Naive B cell (primary cell): ENCODE measurements around the gene WIPF3. TPM values are rescaled to one million over a fixed set of nuclear protein-coding genes. Genes with fewer than 3 reads are reported as not detected.

Experiments
- ATAC-seq, 2 donors: fragments of 150-1000 bp; cut with Tn5 transposase; 2 replicates each; pipeline ENCODE4 v1.10.0; 2021; ENCODE audit warnings: low read depth in 2 of 2, mild to moderate bottlenecking in 2 of 2, moderate library complexity in 2 of 2
- DNase-seq: peaks from one replicate; pipeline ENCODE4 v3.0.0; 2022
- H3K27ac Mint-ChIP-seq, 6 donors: one replicate each; pipeline ENCODE4 v1.8.0; 2020 to 2022; ENCODE audit warnings: mild to moderate bottlenecking in 6 of 6, mixed read lengths in 6 of 6, moderate library complexity in 5 of 6, inconsistent platforms in 2 of 6
- H3K27me3 Mint-ChIP-seq, 3 donors: one replicate each; pipeline ENCODE4 v1.8.0; 2021 to 2022; ENCODE audit warnings: mixed read lengths in 3 of 3, mild to moderate bottlenecking in 1 of 3
- H3K36me3 Mint-ChIP-seq, 2 donors: one replicate each; pipeline ENCODE4 v1.8.0; 2020 to 2022; ENCODE audit warnings: mixed read lengths in 2 of 2, inconsistent platforms in 1 of 2, mild to moderate bottlenecking in 1 of 2
- H3K4me1 Mint-ChIP-seq, 3 donors: one replicate each; pipeline ENCODE4 v1.8.0; 2020 to 2022; ENCODE audit warnings: mixed read lengths in 3 of 3, inconsistent platforms in 1 of 3, mild to moderate bottlenecking in 1 of 3, moderate library complexity in 1 of 3
- H3K4me3 Mint-ChIP-seq, 8 donors: one replicate each; pipeline ENCODE4 v1.8.0; 2020 to 2022; ENCODE audit warnings: mild to moderate bottlenecking in 8 of 8, mixed read lengths in 8 of 8, moderate library complexity in 8 of 8, inconsistent platforms in 2 of 8
- H3K9me3 Mint-ChIP-seq, 7 donors: one replicate each; pipeline ENCODE4 v1.8.0; 2020 to 2022; ENCODE audit warnings: mixed read lengths in 7 of 7, mild to moderate bottlenecking in 5 of 7, inconsistent platforms in 2 of 7, moderate library complexity in 1 of 7
- polyA plus RNA-seq, 6 donors: library from polyadenylated mRNA; unstranded; fragments of 300-500 nt; fragmentation: Illumina TruSeq; gene quantifications; one replicate each; pipeline ENCODE4 v1.2.3, GENCODE V29; 2021; ENCODE audit warnings: low read depth in 6 of 6

Gene WIPF3
- polyA plus RNA-seq, 6 donors from 2014 or later: 0.16 TPM; not detected in 5

DNA sequence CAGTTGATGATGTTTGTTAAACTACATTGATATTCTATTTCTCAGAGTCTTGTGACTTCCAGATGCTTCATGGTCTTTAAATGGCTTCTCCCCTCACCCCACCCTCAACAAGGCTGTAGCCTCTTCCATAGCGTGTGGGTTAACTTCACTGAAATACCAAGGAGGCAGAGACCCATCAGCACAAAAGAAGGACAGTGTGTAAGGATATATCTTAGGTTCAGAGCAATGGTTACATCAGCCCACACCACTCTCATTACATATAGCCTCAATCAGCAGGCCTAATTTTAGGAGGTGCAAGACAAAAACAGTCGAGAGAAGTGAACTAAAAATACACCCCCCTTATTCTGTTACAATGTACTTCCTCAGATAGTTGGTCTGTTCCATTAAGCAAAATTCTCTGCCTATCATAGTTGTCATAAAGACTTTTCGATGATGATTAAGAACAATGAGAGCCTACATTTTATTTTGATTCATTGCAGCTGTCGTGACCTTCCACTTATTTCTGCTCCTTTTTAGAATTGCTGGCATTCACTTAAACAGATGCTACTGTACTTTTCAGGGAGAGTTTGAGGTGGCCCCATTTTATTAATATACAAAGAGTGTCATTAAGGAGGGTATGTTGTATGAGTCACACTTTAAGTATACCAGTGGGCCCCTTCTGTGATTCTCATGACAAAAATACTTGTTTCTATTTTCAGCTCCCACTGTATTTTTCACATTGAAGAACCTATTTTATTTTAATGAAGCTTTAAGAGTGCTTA, 52.1 kb downstream of the WIPF3 start:
- Mint-ChIP-seq H3K27ac (no peak overlapping the region), H3K9me3 (no peaks in the 10 kb centered on the region), H3K4me3 (no peak overlapping the region), H3K36me3 (no peaks in the 10 kb centered on the region), H3K4me1 (no peaks in the 10 kb centered on the region), H3K27me3 (peaks cover 5 to 10% (median 8%) of the 10 kb centered on the region in 3 donors)
- no peak for DNase-seq
- ATAC-seq: no peak

DNA sequence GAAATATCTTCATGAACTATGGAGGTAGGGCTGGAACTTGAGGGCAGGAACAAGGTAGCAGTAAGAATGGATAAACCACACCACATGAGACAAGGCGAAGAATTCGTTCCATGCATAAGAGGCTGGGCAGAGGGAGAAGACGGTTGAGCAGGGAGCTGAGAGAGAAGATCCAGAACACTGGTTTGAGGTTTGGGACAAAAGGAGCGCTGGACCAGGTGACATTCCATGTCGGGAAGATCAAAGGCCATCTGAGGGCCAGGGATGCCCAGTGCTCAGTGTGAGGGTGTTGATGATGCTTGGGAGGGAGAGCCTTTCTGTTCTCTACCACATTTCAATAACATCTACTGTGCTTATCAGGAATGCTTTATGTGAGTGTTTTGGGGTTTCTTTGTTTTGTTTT, 52.8 kb downstream of the WIPF3 start:
- DNase-seq: no peak
- ATAC-seq: no peak
- H3K9me3 Mint-ChIP-seq: no peaks in the 10 kb centered on the region
- no peaks in the 10 kb centered on the region for H3K4me1 Mint-ChIP-seq
- H3K36me3 Mint-ChIP-seq: no peaks in the 10 kb centered on the region
- H3K4me3 Mint-ChIP-seq: no peak overlapping the region
- no peak overlapping the region for H3K27ac Mint-ChIP-seq
- H3K27me3 Mint-ChIP-seq: peaks cover 5 to 10% (median 8%) of the 10 kb centered on the region in 3 donors

DNA sequence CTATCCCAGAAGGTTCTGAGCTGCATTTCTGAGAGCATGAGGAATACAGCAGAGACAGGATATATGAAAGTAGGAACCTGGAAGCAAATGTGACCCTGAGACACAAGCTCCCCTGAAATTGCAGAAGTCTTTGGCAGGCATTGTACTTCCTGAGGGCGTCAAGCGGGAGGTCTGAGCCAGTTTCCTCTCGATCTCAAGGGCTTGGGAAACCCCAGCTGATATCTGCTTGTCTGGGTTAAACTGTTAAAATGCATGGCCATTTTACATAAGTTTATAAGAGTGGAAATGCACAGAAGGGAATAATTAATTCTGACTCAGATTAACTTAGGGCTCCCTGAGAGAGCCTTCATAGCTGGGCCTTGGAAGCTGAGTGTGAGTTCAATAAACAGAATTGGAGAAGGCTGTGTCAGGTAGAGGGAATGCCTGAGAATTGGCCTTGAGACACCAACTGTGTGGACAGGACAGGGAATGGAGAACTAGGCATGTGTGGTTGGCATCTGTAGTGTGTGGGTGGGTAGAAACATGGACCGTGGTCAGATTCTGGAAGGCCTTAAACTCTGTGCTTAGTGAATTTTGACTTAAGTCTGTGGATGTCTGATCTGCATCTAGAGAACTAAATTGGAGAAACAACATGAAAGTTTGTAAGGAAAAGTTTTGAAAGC, 53.3 kb downstream of the WIPF3 start:
- no peaks in the 10 kb centered on the region for H3K4me1 Mint-ChIP-seq
- peaks cover 5 to 8% (median 6%) of the 10 kb centered on the region in 3 donors for H3K27me3 Mint-ChIP-seq
- no peak for ATAC-seq
- no peak overlapping the region for H3K27ac Mint-ChIP-seq
- H3K36me3 Mint-ChIP-seq: no peaks in the 10 kb centered on the region
- H3K4me3 Mint-ChIP-seq: no peak overlapping the region
- H3K9me3 Mint-ChIP-seq: no peaks in the 10 kb centered on the region
- no peak for DNase-seq

DNA sequence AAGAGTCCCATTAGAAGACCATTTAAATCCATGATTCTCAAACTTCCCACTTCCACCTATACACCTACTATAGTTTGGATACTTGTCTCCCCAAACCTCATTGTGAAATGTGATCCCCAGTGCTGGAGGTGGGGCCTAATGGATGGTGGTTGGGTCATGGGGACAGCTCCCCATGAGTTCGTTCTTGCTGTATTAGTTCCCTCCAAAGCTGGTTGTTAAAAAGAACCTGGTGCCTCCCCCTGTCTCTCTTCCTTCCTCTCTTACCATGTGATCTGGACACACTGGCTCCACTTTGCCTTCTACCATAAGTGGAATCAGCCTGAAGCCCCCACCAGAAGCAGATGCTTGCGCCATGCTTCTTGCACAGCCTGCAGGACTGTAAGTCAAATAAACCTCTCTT, 53.9 kb downstream of the WIPF3 start:
- Mint-ChIP-seq H3K9me3 (no peaks in the 10 kb centered on the region), H3K27me3 (peaks cover 3 to 8% (median 4%) of the 10 kb centered on the region in 3 donors)

DNA sequence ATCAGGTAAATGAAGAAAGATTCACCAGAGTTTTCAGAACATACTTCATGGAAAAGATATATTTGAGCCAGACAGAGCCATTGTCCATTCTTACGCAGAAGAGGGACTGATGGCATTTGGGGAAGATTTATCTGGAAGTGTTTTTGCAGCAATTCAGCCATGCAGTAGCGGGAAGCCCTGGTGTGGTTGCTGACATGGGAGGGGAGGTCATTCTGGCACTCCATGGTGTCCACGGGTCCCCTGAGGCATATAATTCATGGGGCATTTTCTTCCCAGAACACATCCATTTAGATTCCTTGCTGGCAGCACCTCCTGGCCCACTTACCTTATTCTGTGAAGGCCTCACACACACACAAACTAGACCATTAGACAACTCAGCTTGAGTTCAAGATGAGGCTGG, 55.6 kb downstream of the WIPF3 start:
- no peak overlapping the region for H3K27ac Mint-ChIP-seq
- H3K4me3 Mint-ChIP-seq: no peak overlapping the region
- no peaks in the 10 kb centered on the region for H3K9me3 Mint-ChIP-seq
- no peaks in the 10 kb centered on the region for H3K36me3 Mint-ChIP-seq
- peaks cover 0 to 8% (median 7%) of the 10 kb centered on the region in 3 donors for H3K27me3 Mint-ChIP-seq
- no peak for DNase-seq
- ATAC-seq: no peak
- H3K4me1 Mint-ChIP-seq: no peaks in the 10 kb centered on the region

More for the DNA sequence above, 53.9 kb downstream of the WIPF3 start:
- Mint-ChIP-seq H3K4me1 (no peaks in the 10 kb centered on the region), H3K27ac (no peak overlapping the region), H3K4me3 (no peak overlapping the region), H3K36me3 (no peaks in the 10 kb centered on the region)
- DNase-seq (no peak), ATAC-seq (no peak)

DNA sequence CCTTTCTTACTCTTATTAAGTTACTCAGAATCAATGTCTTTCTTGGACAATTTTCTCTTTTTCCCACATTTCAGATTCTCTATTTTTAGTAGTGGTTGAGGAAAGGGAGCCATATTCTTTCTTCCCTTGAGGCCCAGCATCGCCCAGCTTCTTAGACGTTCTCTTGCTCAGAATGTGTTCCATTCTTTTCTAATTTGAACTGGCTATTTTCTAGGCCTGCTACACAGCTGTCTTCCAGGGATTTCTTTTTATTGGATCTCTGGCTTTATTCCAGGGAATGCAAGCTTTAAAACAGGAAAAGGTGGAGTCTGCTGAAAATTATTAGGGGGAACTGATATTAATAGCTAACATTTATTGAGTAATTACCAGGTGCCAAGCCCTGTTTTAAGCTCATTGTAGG, 58.3 kb downstream of the WIPF3 start:
- Mint-ChIP-seq H3K9me3 (no peaks in the 10 kb centered on the region), H3K4me3 (no peak overlapping the region), H3K27me3 (peaks cover 6 to 18% (median 12%) of the 10 kb centered on the region in 3 donors), H3K4me1 (no peaks in the 10 kb centered on the region), H3K36me3 (no peaks in the 10 kb centered on the region), H3K27ac (no peak overlapping the region)
- no peak for ATAC-seq
- DNase-seq: no peak

DNA sequence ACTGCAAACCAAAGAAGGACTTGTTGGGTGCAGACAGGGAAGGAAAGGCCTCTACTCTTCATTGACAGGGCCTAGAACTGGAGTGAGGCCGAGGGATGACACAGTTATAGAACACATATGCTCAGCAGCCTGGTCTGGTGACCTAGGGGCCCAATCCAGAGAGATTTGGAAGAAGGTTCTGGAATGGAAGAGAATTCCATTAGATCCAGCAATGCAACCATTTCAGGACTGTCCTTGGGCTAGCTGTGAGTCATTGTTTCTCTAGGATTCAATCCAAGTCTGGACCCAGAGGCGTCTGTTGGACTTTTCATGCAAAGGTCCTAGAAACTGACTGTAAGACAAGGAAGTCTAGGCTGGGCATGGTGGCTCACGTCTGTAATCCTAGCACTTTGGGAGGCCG, 59.2 kb downstream of the WIPF3 start:
- Mint-ChIP-seq H3K4me1 (no peaks in the 10 kb centered on the region), H3K36me3 (no peaks in the 10 kb centered on the region), H3K4me3 (no peak overlapping the region), H3K27me3 (peaks cover 6 to 24% (median 20%) of the 10 kb centered on the region in 3 donors), H3K27ac (no peak overlapping the region), H3K9me3 (no peaks in the 10 kb centered on the region)
- ATAC-seq (no peak), DNase-seq (no peak)

DNA sequence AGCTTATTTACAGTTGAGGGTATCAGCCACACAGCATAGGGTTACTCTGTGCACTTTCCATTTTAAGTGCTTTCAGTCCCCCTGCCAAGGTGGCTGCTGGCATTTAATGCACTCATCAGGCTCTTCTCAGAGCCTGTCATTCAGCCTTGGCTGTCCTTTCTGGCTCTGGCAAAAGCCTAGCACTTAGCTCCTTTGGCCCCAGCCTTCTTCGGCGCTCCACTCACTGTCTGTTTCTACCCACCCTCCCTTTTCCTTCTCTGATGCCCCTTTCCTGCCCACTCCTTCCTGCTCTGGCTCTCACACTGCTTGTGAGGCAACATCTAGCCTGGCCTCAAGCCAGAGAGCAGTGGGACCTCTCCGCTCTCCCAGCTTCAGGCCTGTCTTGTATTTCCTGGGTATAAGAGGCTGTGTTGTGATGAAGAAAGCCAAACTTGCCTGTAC, 60.2 kb downstream of the WIPF3 start:
- Mint-ChIP-seq H3K27me3 (peaks cover 6 to 24% (median 21%) of the 10 kb centered on the region in 3 donors), H3K27ac (no peak overlapping the region), H3K9me3 (no peaks in the 10 kb centered on the region), H3K4me1 (no peaks in the 10 kb centered on the region), H3K4me3 (no peak overlapping the region), H3K36me3 (no peaks in the 10 kb centered on the region)
- ATAC-seq: no peak
- DNase-seq: no peak

DNA sequence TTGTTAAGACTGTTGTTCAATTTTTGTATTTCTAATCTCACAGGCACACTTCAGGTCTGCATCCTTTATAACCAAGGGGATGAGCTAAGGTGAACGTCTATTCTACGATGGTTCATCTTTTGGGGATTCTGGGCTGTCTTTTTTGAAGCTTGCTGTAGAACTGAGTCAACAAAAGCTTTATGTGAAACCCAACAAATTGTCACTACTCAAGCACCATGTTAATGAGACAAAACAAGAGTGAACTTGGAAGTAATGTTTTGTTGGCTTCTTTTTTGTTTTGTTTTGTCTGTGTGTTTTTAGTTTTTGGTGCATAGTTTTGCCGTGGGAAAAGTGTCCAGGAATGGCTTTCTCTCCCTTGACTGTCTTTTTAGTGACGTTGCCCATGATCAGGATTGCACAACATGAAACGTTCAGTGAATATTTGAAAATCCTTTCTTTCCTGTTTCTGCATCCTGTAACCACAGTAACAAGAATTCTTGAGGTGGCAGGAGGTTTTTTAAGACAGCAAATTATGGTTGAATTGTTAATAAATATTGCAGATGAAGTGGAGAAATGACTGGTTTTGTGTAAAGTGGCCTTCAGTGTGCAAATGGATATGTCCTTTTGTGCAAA, 65.6 kb downstream of the WIPF3 start:
- no peak for ATAC-seq
- H3K4me1 Mint-ChIP-seq: no peaks in the 10 kb centered on the region
- peak overlapping the region in 1 of 6 donors; percentile 39 for H3K27ac Mint-ChIP-seq
- DNase-seq: no peak
- H3K4me3 Mint-ChIP-seq: no peak overlapping the region
- H3K27me3 Mint-ChIP-seq: peaks cover 6 to 30% (median 29%) of the 10 kb centered on the region in 3 donors
- H3K36me3 Mint-ChIP-seq: no peaks in the 10 kb centered on the region
- no peaks in the 10 kb centered on the region for H3K9me3 Mint-ChIP-seq

DNA sequence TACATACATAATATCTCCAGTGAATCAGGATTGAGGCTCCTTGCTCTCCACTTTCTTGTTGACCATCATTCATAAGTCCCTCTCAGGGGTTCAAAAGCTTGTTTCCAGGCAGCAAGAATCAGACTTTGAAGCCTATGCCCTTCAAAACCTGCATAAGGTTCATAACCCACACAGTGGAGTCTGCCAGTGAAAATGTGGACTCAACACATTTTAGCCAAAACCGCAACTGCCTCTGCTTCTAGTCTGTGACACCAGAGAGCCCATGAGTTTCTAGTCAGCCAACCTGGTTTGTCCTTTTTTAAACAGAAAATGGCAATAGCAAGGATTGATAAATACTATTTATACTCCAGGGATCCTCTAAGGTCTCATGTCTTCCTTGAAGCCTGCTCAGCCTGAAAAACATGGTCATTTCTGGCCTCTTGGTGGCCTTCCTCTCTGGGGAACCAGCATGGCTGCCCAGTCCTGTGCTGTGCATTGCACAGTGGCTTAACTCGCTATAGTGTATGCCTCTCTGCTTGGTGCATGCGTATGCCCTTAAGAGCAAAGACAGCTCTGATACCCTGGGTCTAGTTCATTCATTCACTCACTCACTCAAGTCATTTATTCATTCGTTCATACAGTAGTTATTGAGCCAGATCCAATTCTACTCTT, 67.5 kb downstream of the WIPF3 start:
- H3K36me3 Mint-ChIP-seq: no peaks in the 10 kb centered on the region

DNA sequence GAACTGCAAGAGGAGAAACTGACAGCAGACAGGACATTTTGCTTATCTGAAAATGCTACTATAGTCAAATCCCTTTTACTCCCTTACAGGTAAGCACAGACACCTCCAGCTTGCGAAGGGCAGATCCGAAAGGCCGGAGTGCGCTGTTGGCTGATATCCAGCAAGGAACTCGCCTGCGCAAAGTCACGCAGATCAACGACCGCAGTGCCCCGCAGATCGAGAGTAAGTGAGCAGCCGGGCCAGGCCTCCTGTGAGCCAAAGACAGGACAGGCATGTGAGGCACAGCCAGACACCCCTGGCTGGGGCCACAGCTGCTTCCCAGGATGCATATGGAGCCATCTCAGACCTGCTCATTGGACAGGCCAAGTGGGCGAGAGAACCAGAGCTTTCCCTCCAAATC, 69.4 kb downstream of the WIPF3 start:
- no peak overlapping the region for H3K27ac Mint-ChIP-seq
- H3K9me3 Mint-ChIP-seq: no peaks in the 10 kb centered on the region
- no peak overlapping the region for H3K4me3 Mint-ChIP-seq
- DNase-seq (no peak), ATAC-seq (no peak)
- peaks cover 6 to 19% (median 10%) of the 10 kb centered on the region in 3 donors for H3K27me3 Mint-ChIP-seq
- H3K36me3 Mint-ChIP-seq: no peaks in the 10 kb centered on the region
- peaks cover 0 to 9% (median 7%) of the 10 kb centered on the region in 3 donors for H3K4me1 Mint-ChIP-seq

More for the DNA sequence above, 67.5 kb downstream of the WIPF3 start:
- Mint-ChIP-seq H3K4me1 (peaks cover 0 to 8% (median 7%) of the 10 kb centered on the region in 3 donors), H3K27ac (no peak overlapping the region), H3K9me3 (no peaks in the 10 kb centered on the region), H3K4me3 (no peak overlapping the region), H3K27me3 (peaks cover 5 to 26% (median 21%) of the 10 kb centered on the region in 3 donors)
- DNase-seq (no peak), ATAC-seq (no peak)

DNA sequence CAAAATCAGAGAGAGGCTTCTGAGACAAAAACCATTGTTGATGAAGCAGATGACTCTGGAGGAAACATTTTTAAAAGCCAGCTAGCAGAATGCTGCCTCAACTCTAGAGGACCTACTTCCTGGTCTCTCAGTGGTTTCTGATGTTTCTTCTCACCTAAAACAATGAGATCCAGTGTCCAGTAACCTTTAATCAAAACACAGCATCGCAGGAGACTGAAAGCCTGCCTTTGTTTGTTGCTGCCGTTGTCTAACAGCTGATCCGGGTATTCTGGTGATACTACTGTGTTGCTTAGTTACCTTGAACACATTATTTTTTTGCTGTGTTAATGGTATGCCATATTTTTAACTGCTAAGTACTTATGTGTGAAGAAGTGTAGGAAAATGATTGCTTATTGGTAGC, 70.9 kb downstream of the WIPF3 start:
- H3K27me3 Mint-ChIP-seq: peaks cover 11 to 25% (median 14%) of the 10 kb centered on the region in 3 donors
- DNase-seq (no peak), ATAC-seq (no peak)
- peaks cover 0 to 9% (median 7%) of the 10 kb centered on the region in 3 donors for H3K4me1 Mint-ChIP-seq
- no peaks in the 10 kb centered on the region for H3K9me3 Mint-ChIP-seq
- H3K36me3 Mint-ChIP-seq: no peaks in the 10 kb centered on the region
- no peak overlapping the region for H3K27ac Mint-ChIP-seq
- no peak overlapping the region for H3K4me3 Mint-ChIP-seq

DNA sequence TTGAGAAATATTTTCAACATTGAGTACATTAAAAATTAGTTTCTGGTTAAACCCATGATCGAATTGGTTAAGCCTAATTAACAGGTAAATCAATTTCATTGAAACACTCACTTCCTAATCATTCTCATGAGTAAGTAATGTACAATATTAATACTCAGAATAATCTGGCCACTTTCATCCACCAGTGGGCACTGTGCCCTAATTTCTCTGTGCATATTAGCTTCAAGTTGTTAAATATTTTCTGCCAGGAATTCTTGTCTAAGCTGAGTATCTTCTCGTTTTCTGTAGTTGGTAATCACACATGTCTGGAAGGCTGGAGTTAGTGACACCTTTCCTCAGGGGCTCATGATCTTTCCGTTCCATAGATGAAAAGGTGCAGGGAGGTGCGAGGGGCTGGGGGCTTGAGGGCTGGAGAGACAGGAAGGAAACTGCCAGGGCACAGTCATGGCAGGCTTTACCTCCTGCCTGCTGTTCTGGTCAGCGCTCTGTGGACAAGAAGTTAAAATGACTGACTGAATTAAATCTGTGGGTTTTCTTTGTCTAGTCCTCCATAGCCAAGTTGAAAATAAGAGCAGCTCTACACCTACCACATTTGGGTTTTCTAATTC, 71.9 kb downstream of the WIPF3 start:
- H3K4me1 Mint-ChIP-seq: peaks cover 1 to 11% (median 10%) of the 10 kb centered on the region in 3 donors
- peak in 1 of 2 donors; percentile 32 for ATAC-seq

More for the DNA sequence above, 71.9 kb downstream of the WIPF3 start:
- H3K9me3 Mint-ChIP-seq: no peaks in the 10 kb centered on the region
- H3K27me3 Mint-ChIP-seq: peaks cover 17 to 32% (median 18%) of the 10 kb centered on the region in 3 donors
- H3K4me3 Mint-ChIP-seq: peak overlapping the region in 2 of 8 donors; percentile 35 to 51
- H3K27ac Mint-ChIP-seq: peak overlapping the region in 1 of 6 donors; percentile 17
- H3K36me3 Mint-ChIP-seq: no peaks in the 10 kb centered on the region
- DNase-seq: peak; percentile 18
